Mammary epithelial cell (primary cell): ENCODE measurements around the gene JAK1.

Source experiments
- CTCF ChIP-seq, 2 donors: IDR thresholded peaks in 1 of 2; conservative IDR thresholded peaks in 1 of 2; 2 replicates each; pipeline ENCODE4 v1.5.1; 2011 to 2012; ENCODE audit warnings: inconsistent platforms in 2 of 2, low read length in 2 of 2, mild to moderate bottlenecking in 2 of 2, control low read depth in 1 of 2, low read depth in 1 of 2; ENCODE audit not compliant: insufficient read depth in 1 of 2; ENCODE audit errors: extremely low read depth in 1 of 2
- EZH2 ChIP-seq: IDR thresholded peaks from 2 replicates; pipeline ENCODE4 v1.6.1; 2012; ENCODE audit warnings: low read length, inconsistent platforms, borderline replicate concordance

GRCh38 chr1:64841330-64842065 lies 124.9 kb downstream of the JAK1 start:
- no peak for TF ChIP-seq CTCF (conservative IDR thresholded peaks at IDR 0.05 in 1 of 2, IDR thresholded peaks at IDR 0.05 in 1 of 2; ENCODE audit: extremely low read depth in 1 of 2, insufficient read depth in 1 of 2, low read depth in 1 of 2, low read length in 2 of 2)
- no peak for TF ChIP-seq EZH2
